WERI-Rb-1 (cell line): ENCODE results near the gene THOC6.

Experiments used
- DNase-seq: peaks from one replicate; pipeline ENCODE4 v3.0.0-alpha.2; 2020
- H3K27ac ChIP-seq: fragments of 250-450 bp; sonication (Bioruptor Pico); 2 replicates; pipeline ENCODE4 v1.5.1; 2020; ENCODE audit warnings: mild to moderate bottlenecking, moderate library complexity
- H3K27me3 ChIP-seq: fragments of 250-450 bp; sonication (Bioruptor Pico); 2 replicates; pipeline ENCODE4 v1.5.1; 2021; ENCODE audit warnings: mild to moderate bottlenecking, low read depth, moderate library complexity; ENCODE audit not compliant: insufficient read depth, severe bottlenecking
- H3K36me3 ChIP-seq: fragments of 250-450 bp; sonication (Bioruptor Pico); 2 replicates; pipeline ENCODE4 v1.5.1; 2020; ENCODE audit warnings: mild to moderate bottlenecking, moderate library complexity
- H3K4me3 ChIP-seq: 2 replicates; pipeline ENCODE4 v1.5.1; 2011; ENCODE audit warnings: low read depth, mild to moderate bottlenecking, control low read depth, low read length
- H3K9me3 ChIP-seq: fragments of 250-450 bp; sonication (Bioruptor Pico); 2 replicates; pipeline ENCODE4 v1.5.1; 2021; ENCODE audit warnings: mild to moderate bottlenecking, moderate library complexity; ENCODE audit not compliant: severe bottlenecking
- CTCF ChIP-seq: IDR thresholded peaks from 2 replicates; pipeline ENCODE4 v1.5.1; 2011; ENCODE audit warnings: low read depth, mild to moderate bottlenecking, control low read depth, inconsistent platforms, low read length

THOC6 gene

GRCh38 chr16:3035972-3036725 is 12.3 kb downstream of the THOC6 start:
- DNase-seq, result no peak
- peaks cover 5% of the 10 kb centered on the region for H3K9me3 ChIP-seq
- TF ChIP-seq CTCF, result no peak
- no peak overlapping the region for H3K4me3 ChIP-seq
- H3K27ac ChIP-seq, result no peak overlapping the region
- H3K36me3 ChIP-seq, result no peaks in the 10 kb centered on the region
- peaks cover 81% of the 10 kb centered on the region for H3K27me3 ChIP-seq

GRCh38 chr16:3036726-3037315 is 13.0 kb downstream of the THOC6 start, which contains the start of gene BICDL2:
Gene BICDL2 (minus strand): TSS chr16:3036944. CDS start chr16:3035496, 1,448 bp downstream.
- Histone ChIP-seq H3K4me3 (no peak within 1 kb of the TSS), H3K9me3 (peaks cover 5% of the 10 kb centered on the region), H3K27ac (no peak within 1 kb of the TSS), H3K27me3 (peaks cover 77% of the 10 kb centered on the region), H3K36me3 (no peaks in the 10 kb centered on the region)
- no peak for TF ChIP-seq CTCF
- DNase-seq, result no peak

GRCh38 chr16:3038256-3038655 is 14.4 kb downstream of the THOC6 start:
- H3K27ac ChIP-seq, result no peak overlapping the region
- no peak for TF ChIP-seq CTCF

GRCh38 chr16:3038896-3039295 is 15.1 kb downstream of the THOC6 start:
- no peak overlapping the region for H3K4me3 ChIP-seq
- no peak overlapping the region for H3K27ac ChIP-seq
- TF ChIP-seq CTCF, result no peak
- peaks cover 68% of the 10 kb centered on the region for H3K27me3 ChIP-seq
- DNase-seq, result no peak
- peaks cover 5% of the 10 kb centered on the region for H3K9me3 ChIP-seq
- H3K36me3 ChIP-seq, result no peaks in the 10 kb centered on the region

More at GRCh38 chr16:3038256-3038655, 14.4 kb downstream of the THOC6 start:
- DNase-seq, result no peak
- Histone ChIP-seq H3K4me3 (no peak overlapping the region), H3K27me3 (peaks cover 68% of the 10 kb centered on the region), H3K36me3 (no peaks in the 10 kb centered on the region), H3K9me3 (peaks cover 5% of the 10 kb centered on the region)

GRCh38 chr16:3042376-3042775 is 18.5 kb downstream of the THOC6 start:
- Histone ChIP-seq H3K27ac (no peak overlapping the region), H3K9me3 (peaks cover 5% of the 10 kb centered on the region), H3K27me3 (peaks cover 74% of the 10 kb centered on the region), H3K4me3 (no peak overlapping the region), H3K36me3 (no peaks in the 10 kb centered on the region)
- DNase-seq, result no peak
- TF ChIP-seq CTCF, result no peak
